RCC 7860 (cell line): ENCODE measurements around the gene SLC10A2.

Experiments used
- DNase-seq: peaks from one replicate; pipeline ENCODE4 v3.0.0-alpha.2; 2015; ENCODE audit warnings: low spot score
- FAIRE-seq: peaks from 2 replicates; lab custom pipeline; 2012; peaks lifted over from hg19 to GRCh38; lab: Jason Lieb, UNC

The SLC10A2 gene

DNA sequence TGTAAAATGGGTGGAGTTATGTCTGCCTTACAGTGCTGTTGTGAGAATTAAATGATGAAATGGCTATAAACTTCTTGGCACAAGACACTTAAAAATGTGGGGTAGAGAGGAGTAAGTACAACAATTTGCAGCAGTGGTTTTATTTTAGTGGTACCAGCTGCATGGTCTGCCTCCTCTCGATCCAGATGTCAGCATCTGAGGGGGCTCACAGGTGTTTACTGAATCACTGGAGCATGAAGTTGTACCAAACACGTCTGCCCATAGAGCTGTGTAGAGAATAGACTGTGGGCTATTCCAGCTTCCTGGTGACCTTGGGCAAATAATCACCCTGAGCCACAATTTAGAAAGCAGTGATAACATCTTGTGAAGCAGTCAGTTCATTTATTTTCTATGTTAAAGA is 11.1 kb downstream of the SLC10A2 start:
- DNase-seq, result no peak
- no peak for FAIRE-seq

DNA sequence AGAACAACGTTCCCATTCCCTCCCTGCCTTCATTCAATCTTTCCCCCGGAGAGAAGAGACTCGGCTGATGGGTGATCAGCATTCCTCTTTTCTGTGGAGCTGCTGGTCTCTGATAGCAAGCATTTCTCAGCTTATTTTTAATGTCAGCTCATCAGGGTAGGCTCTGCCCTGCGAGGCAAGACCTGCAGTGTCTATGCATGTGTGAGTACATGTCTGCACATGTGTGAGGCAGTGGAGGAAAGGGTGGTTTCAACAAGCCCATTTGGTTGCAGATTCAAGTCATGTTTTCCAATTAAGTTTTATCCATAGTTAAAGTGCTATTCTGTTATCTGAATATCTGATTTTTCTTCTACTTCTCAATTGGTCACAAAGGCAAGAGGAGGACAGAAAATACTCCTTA is 19.5 kb downstream of the SLC10A2 start:
- FAIRE-seq (no peak), DNase-seq (no peak)

DNA sequence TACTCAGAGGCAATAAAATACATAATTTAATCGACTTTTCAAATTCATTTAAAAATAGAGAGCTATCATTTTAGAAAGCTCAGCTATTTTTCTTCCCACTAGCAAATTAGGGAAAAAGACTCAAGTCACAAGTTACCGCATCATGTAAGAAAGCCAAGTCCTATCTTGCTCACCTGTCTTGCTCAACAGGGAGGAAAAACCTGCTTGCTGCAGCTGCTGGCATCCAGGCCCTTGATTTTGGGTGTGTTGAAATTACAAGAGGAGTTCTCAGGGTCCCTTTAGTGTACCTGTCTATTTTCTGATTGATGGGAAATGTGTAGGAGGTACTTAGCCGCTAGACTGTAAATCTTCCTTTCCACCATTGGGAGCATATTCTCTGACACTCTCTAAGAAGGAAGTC is 22.2 kb downstream of the SLC10A2 start:
- no peak for FAIRE-seq
- DNase-seq, result no peak

DNA sequence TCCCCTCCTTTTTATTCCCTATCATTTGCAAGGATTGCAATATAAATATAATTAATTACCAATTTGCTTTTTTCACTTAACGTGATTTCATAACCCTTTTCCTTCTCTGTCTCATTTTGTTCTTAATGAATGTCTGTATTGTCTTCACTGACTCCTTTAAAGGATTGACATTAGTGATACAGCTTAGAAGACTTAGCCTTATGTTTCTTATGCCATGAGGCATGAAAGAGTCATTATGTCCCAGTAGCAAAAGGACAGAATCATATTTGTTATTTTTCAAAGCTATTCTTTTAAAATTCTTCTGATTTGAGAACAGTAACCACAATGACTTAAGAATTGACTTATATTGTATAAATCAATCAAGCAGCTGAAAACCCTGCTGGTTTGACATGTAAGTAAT is 26.2 kb downstream of the SLC10A2 start:
- FAIRE-seq (no peak), DNase-seq (no peak)

DNA sequence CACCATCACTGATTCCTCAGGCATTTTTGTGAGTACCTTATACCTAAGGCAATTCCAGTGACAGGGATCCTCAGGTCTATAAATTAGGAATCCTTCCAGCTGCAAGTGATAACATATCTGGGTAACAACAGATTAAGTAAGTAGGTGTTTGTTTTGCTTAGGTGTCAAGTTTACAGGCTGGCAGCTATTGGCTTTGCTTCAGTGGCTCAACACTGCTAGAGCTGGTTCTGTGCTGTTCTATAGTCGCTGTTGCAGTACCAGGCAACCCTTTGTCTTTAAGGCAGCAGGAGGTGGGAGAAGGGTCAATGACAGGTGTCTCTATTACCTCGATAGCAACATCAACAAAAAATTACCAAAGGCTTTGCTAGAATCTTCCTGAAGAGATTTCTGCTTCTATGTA is 27.0 kb downstream of the SLC10A2 start:
- DNase-seq (no peak), FAIRE-seq (no peak)

DNA sequence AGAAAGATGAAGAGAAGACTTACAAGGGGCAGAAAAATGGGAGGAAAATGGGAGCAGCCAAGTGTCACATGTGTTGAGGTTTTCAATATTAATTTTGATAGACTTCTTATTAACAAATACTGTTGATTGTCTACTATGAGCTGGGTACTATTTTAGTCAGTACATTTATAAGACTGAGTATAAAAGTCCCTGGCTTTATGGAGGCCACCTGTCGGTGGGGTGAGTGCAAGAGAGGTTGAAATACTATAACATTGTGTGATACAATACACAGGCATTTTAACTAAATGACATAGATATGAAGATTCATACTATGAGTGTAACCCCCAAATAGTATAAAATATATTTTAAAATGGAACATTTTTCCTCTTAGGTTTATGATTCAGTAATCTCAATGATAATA is 29.9 kb downstream of the SLC10A2 start:
- DNase-seq, result no peak
- FAIRE-seq, result no peak

DNA sequence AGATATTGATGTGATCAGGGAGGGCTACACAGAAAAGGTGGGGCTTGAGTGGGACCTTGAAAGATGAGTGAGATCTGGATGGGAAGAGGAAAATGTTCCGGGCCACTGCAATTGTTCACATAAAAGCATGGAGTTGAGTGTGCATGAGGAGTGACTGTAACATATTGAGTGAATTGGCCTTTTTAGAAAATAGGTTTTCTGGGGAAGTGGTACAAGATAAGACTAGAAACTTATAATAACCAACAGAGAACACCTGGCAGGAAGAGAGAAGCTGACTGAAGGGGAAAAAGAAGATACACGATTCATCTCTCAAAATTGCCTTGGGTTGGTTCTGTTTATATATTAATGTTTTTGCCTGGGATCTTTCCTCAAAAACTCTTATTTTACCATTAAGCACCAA is 32.2 kb downstream of the SLC10A2 start:
- no peak for DNase-seq
- no peak for FAIRE-seq

DNA sequence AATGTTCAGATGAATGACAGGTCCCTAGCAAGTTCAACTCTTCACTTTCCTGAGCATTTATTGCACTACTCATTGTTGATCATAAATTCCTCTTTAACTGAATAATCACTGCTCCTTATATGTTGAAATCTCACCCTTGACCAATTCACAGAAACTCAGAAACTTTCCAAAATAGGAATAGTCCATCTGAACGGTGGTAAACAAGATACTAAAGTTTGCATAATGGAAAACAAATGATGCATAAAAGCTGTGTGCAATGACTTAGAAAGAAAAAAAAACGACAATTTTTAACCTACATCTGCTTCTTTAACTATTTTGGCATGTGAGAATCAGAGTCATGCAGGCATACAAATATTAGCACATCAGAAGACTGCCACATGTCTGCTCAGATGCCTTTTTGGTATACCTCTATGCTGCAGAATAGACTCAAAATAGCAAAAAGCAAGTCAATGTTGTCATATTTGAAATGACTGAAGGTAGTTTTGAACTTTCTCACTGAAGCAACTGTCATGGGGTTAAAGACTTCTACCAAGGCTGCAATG is 34.8 kb downstream of the SLC10A2 start:
- DNase-seq, result no peak
- no peak for FAIRE-seq

DNA sequence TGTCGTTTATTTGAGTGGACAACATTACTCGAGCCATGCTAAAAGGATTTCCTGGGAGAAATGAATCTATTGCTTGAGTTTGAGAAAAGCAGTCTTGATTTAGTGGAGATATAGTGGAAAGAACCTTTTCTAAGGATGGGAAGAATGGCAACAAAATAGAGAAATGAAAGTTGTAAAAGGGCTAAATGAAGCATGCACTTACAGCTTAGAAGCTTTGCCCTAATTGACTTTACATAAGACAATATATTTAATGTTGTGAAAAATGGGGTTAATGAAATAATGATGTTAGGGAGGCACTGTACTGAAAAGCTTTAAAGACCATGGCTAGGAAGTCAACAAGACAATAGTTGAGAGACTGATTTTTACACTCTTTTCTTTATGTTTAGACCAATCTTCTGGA is 35.4 kb downstream of the SLC10A2 start:
- FAIRE-seq (no peak), DNase-seq (no peak)

DNA sequence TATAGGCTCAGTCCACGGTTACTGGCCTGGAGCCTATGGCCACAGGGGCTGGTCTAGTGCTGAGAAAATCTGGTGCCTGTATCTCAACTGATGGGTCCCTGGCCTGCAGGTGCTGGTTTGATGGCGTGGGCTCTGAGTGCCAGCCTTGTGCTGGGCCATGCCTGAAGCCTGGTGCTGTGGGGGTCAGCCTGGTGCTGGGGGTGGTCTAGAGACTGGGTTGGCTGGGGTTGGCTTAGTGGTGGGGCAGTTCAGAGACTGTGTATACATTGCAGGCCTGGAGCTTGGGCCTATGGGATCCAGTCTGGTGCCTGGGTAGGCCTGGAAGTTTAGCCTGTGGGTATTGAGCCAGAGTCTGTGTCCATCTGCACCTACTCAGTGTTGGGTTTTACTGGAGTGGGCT is 36.4 kb downstream of the SLC10A2 start:
- DNase-seq, result no peak
- FAIRE-seq, result no peak

DNA sequence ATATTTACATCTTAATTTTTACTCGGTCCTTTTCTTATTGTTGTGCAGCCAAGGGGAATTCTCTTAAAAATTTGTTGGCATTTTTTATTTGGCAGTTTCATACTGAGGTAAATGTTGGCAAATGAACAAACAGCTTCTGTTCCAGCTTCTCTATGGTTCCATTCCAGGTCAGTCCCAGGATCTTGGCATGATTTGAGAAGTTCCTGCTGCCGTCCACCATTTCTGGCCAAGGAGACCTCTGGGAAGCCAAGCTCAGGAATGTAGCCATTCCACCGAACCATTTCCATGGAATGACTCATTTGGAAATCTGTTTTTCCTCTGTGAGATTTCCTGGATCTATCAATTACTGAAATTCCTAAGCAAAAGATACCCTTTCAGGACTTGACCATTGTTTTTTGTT is 43.9 kb downstream of the SLC10A2 start:
- DNase-seq, result no peak
- FAIRE-seq, result no peak

DNA sequence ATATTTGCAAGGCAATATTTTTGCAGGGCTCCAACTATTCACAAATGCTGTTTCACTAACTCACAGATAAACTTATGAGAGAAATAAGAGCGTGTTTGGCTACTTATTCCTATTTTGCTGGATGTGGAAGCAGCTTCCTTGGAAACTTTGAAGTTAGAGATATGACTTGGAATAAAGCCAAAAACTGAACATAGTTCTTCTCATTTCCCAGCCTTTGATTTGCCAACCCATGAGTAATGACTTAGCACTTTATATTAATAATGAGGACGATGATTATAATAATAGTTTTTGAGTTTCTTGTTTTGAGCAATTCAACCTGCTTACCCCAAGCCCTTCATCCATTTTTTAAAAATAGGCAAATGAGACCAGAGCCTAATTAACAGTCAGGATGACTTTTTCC is 47.7 kb downstream of the SLC10A2 start:
- no peak for DNase-seq
- no peak for FAIRE-seq

DNA sequence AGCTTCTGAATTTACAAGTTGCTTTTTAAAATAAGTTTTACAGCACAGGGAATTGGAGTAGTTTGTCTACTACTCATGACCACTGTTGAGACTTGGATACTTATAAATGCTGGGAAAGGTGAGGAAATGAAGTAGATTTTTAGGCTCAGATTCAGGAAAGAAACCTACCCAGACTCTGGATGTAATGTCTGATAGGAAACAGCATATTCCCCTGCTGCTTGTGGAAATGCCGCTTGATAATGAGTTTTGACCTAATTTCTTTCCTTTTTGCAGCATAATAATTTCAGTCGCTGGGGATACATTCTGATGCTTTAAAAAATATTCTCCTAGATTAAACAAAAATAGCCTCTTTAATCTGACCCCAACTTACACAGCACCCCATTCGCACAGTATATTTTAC is 53.6 kb downstream of the SLC10A2 start:
- FAIRE-seq, result no peak

DNA sequence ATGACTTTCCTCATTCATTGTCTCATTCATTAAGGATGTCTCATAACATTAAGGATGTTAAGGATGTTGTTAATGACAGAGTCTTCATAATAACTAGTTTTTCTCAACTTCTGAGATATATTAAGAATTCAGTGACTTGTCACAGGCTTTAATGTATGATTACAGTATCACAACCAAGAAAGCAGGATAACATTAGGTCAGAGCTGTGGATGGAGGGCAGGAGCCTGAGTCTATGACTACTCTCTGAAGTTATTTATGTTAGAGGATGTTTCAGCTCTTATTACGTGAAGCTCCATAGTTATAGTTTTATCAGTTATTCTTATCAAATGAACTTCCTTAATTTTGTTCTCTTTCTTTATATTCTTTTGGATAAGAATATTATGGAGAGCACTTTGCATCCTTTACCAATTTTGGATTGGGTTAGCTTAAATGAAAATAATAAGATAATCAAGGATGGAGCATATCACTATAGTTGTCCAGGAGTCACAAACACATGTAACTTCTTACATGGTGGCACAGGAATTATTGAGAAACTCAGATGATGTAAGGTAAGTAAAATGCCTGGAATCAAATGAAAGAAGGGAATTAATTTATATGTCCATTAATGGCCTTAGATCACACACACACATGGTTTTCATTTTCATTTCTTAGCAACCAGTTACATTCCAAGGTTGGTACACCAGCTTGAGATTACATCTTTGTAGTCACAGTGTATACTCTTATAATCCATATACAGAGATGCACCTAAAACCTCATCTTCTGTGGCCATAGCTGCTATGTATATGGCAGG is 57.0 kb downstream of the SLC10A2 start:
- DNase-seq (no peak), FAIRE-seq (no peak)

More for the DNA sequence above, 53.6 kb downstream of the SLC10A2 start:
- DNase-seq, result no peak

DNA sequence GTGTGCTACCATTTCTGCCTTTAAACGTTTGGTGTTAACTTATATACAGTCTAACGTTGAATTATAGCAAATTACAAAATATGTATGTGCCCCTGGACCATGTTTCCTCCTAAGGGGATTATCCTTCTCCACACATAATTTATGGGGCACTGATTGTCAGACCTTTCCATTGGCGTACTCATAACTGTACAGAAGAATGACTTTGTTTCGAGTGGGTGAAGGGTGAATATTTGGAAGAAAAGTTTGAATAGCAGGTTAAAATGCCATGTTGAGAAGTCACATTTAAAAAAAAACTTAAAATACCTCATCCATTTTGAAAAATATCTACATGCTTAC is 58.8 kb downstream of the SLC10A2 start:
- FAIRE-seq, result no peak
- no peak for DNase-seq

DNA sequence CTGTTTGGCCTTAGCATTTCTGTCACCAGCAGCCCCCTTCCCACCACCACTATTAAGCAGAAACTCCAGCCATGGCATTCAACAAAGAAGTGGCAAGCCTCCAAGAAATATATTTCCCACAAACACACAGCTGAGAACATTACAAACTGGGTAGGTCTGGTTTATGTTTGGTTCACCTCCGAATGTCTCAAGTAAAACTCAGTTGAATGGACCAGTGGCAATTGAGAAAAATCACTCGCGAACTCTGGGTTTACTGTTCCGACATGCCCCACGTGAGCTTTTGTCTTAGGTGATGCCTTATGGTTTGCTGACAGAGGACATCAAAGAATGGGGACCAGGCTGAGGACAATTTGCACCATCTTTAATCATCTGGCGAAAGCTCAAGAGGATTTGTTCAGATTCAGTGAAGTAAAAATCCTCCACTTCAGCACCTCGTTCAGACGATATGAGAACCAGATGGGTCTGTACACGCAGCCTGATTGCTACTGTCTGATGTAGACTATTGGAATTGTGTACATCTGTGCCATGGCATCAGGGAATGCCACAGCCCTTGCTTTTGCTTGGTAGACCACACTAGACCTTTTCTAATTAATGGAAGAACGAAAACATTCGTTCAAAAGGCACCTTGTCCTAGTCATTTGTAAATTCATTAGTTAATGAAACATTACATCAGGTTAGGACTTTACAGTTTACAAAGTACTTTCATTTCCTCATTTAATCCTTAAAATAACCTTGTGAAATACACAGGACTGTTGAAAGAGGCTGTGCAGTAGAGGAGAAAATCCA is 59.4 kb downstream of the SLC10A2 start:
- FAIRE-seq (no peak), DNase-seq (no peak)

DNA sequence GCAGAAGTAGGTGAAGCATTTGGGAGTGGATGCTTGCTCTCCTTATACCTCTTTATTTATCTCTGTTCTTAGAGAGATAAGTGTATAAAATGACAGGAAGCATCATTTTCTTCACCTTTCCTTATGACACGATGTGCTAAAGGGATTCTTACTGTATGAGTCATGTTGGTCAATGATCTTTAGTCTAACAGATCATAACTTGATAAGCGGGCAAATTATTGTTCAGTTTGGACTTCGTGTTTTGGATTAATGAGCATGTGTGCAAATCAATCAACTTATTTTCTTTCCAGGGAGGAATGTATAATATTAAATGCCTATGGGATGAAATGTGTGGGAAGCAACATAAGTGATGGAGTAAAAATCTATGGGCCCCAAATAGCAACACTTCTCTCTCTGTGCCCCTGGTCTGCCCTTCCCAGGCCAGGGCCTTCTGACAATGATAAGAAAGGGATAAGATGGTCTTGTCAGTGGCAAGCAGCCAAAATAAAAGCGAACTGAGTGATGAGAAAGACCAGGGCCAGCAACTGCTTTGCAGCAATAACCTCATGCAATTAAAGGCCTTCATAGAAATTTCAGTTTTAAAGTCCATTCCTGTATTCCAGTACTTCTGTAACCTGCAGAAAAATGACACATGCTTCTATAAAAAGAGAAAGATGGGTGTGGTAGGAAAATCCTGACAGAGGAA is 61.4 kb downstream of the SLC10A2 start:
- FAIRE-seq, result no peak
- DNase-seq, result no peak

DNA sequence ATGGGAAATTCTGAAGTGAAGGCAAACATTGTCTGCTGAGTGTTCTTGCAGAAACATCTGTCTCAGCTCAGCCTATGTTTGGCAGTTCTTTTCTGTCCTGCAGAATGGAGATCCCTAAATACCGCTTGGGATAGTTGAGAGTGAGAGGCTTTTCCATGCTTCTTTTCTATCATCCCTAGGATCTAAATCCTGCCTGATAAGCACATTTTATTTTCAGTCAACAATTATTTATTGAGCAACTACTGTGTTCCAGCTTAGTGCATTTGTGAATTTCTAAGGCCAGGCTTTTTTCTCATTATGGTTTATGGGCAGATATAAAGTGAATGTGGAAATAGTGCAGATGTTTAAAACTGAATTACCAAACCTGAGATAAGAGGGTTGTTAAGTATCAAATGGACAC is 62.6 kb downstream of the SLC10A2 start:
- no peak for FAIRE-seq

DNA sequence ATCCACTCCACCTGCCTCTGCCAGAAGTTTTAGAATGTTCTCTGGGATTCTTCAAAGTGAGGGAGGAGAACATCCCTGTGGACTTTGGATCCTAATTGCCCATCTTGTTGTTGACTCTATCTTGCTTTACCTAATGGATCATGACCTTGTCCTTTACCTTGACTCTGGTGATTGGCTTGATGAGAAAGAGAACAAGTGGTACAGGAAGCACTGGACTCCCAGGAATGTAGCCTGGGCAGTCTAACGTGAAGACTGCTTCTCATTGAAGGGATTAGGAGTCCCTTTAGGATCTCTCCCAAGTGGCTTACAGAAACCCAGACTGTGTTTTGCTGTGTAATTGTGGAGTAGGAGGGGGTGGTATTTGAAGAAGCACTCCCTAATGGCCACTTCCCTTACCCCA is 63.9 kb downstream of the SLC10A2 start:
- DNase-seq (no peak), FAIRE-seq (no peak)

More for the DNA sequence above, 62.6 kb downstream of the SLC10A2 start:
- no peak for DNase-seq

DNA sequence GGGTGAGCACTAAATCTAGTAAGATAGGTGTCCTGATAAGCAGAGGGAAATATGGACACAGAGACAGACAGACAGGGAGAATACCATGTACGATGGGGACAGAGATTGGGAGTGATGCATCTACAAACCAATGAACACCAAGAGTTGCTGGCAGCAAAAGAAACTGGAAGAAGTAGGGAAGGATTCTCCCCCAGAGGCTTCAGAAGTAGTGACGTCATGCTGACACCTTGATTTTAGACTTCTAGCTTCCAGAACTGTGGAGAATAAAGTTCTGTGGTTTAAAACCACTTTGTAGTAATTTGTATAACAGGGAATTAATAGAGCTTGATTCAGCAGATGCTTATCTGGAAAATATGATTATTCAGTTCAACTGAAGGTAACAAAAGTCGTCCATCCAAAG is 66.1 kb downstream of the SLC10A2 start:
- DNase-seq (no peak), FAIRE-seq (no peak)

DNA sequence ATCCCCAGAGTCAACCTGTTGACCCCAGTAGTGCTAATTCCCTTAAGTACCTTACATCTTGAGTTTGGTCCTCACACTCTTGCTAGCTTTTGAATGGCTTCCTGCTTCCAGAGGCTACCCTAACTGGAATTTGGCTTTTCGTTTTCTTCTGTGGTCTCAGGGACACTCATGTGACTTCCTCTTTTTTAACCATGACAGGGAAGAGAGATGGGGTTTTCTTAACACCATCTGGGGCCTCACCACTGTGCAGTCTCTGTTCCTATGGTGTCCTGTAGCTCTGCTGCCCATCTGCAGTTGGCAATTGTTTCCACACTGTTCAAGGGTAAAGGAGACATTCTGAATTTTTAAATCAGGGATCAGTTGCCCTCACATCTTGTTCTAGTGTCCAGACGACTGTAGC is 66.7 kb downstream of the SLC10A2 start:
- DNase-seq (no peak), FAIRE-seq (no peak)
